Sigmoid colon (tissue), 7 donors: ENCODE data around the gene HLA-DMB. TPM values are rescaled to one million over a fixed set of nuclear protein-coding genes. Genes with fewer than 3 reads are reported as not detected.

ENCODE experiments used
- DNase-seq: peaks from one replicate; pipeline ENCODE4 v3.0.0-alpha.2; 2019
- H3K27ac ChIP-seq, 4 donors: fragments of 200-600 bp; sonication (generic); one replicate each; pipeline ENCODE4 v1.5.1; 2016 to 2019; ENCODE audit warnings: mild to moderate bottlenecking in 1 of 4
- H3K27me3 ChIP-seq, 3 donors: fragments of 200-600 bp; sonication (generic); one replicate each; pipeline ENCODE4 v1.5.1; 2019; ENCODE audit warnings: mild to moderate bottlenecking in 1 of 3
- H3K36me3 ChIP-seq, 4 donors: fragments of 200-600 bp; sonication (generic); one replicate each; pipeline ENCODE4 v1.5.1; 2016 to 2019
- H3K4me1 ChIP-seq, 4 donors: fragments of 200-600 bp; sonication (generic); one replicate each; pipeline ENCODE4 v1.5.1; 2017 to 2019
- H3K4me3 ChIP-seq, 4 donors: fragments of 200-600 bp; sonication (generic); one replicate each; pipeline ENCODE4 v1.5.1; 2017 to 2019; ENCODE audit warnings: mild to moderate bottlenecking in 2 of 4, moderate library complexity in 1 of 4
- H3K9me3 ChIP-seq, 4 donors: fragments of 200-600 bp in 3 of 4; sonication (generic) in 3 of 4; one replicate each; pipeline versions ENCODE4 v1.5.1 to v1.6.1; 2013 to 2019
- EP300 ChIP-seq, 4 donors: sonication (generic); formaldehyde crosslinking; IDR thresholded peaks; one replicate each; pipeline ENCODE4 v1.6.1; 2017; ENCODE audit warnings: antibody characterized with exemption in 4 of 4
- POLR2A ChIP-seq, 2 donors: fragments of 450-650 bp; IDR thresholded peaks; one replicate each; pipeline ENCODE4 v1.6.1; 2016; ENCODE audit warnings: antibody characterized with exemption in 2 of 2, mild to moderate bottlenecking in 2 of 2, moderate library complexity in 2 of 2
- POLR2AphosphoS5 ChIP-seq, 4 donors: sonication (generic); formaldehyde crosslinking; IDR thresholded peaks; one replicate each; pipeline ENCODE4 v1.6.1; 2017; ENCODE audit warnings: antibody characterized with exemption in 4 of 4
- WGBS, 2 donors: extraction: QIAGEN DNeasy Blood & Tissue Kit; methylation state at CpG; one replicate each; pipeline ENCODE4 v1.1.7; 2013; 5-methylcytosine and 5-hydroxymethylcytosine counted together
- intact Hi-C: fragments of 100-400 bp; cut with DNase I; formaldehyde crosslinking; loops from one replicate; pipeline ENCODE4 v1.15.1; 2023
- polyA plus RNA-seq, 3 donors: library from polyadenylated mRNA; stranded (reverse); fragments of 200-250 nt; gene quantifications; one replicate each; pipeline ENCODE4 v1.2.3, GENCODE V29; 2013
- total RNA-seq, 4 donors: library from RNA; depleted of rRNA; stranded (reverse); fragments of >200 nt; gene quantifications; one replicate each; pipeline ENCODE4 v1.1.0, GENCODE V29; 2016
- TF ChIP-seq, protein P1 (sequence below), 4 experiments: fragments of 450-650 bp in 3 of 4; fragments of 200-600 bp in 1 of 4; IDR thresholded peaks; one replicate each; pipeline ENCODE4 v1.5.1; 2016 to 2019; ENCODE audit warnings: antibody characterized with exemption in 4 of 4, mild to moderate bottlenecking in 3 of 4, moderate library complexity in 2 of 4
- donor health status: healthy with polysubstance abuse.
- donor health status: Bipolar disorder and iron deficiency.
- donor health status: healthy.

Gene HLA-DMB
- total and polyA plus RNA-seq, 7 donors: 10.2 to 108 (median 13.2) TPM

DNA sequence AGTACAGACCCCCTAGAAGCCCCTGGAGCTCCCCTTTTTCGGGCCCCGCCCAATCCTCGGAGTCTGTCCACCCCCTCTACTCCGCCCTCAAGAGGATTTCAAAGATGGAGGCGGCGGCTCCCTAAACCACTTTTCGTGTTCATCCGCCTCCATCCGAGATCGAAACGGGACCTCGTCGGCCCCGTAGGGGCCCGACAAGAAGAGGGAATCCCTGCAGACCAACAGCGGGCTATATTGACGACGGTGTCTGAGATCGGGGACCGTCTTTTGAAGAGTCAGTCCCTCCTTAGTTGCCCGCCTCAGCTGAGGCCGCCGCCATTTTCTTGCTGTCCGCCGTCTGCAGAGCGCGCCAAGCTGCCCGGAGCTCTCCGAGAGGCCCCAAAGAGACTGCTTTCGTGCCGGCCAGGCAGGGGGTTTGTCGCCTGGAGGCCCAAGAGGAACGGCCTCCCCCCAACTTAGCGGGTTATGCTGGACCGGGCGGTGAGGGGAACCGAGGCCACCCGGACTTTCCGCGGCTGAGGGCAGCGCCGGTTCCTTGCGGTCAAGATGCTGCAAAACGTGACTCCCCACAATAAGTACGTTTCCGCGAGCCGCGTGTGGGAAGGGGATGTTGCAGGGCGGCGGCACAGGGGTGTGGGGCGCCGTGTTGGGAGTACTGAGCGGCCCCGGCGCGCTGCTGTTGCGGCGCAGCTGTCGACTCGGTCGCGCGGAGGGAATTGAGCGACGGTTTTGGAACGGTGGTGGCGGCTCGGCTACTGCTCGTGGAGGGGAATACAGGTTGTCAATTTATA is 31.7 kb upstream of the HLA-DMB start:
- intact Hi-C loops: loop anchor here (5.0 kb wide), 1 partner anchor 445 kb away; the partner anchor contains the start of gene CUTA
- DNase-seq: peak; percentile 78
- WGBS, 2 donors: 0% methylated on average over 70 of the region's 70 CpGs

DNA sequence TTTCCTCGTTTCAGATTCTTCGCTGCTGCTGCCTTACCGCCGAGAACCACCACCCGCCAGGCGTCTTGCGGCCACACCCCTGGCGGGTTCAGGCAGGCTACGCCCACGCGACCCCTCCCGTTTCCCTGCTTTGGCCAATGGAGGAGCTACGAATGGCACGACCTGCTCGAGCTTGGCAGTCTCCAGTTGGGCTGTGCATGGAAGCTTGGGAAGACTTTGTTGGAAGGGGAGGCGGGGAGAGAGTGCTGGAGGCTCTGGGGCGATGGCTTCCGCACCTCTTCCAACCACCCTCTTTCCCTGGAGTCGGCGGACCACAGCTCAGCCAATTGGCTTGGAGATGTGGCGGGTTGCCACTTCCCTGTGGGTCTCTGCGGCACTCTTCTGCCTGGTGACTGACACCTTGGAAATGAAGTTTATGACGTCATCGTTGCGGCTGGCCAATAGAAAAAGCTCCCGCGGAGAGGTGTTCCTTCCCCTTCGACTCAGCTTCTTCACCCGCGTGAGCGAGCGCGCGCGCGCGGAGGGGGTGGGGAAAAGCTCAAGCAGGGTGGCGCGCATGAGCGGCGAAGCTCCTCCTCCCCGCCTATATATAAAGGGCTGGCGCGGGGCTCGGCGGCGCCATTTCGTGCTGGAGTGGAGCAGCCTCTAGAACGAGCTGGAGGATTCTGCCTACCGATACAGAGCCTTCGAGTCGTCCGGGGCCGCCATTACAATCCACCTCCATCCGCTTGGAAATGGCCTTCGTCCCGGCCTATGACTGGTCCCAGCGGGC is 30.9 kb upstream of the HLA-DMB start:
- H3K9me3 ChIP-seq: no peaks in the 10 kb centered on the region
- peak overlapping the region; percentile 98 to 99 (median 98) for H3K27ac ChIP-seq
- H3K27me3 ChIP-seq: no peaks in the 10 kb centered on the region
- H3K4me3 ChIP-seq: peak overlapping the region; percentile 71 to 87 (median 83)
- peak; percentile 100 for DNase-seq
- WGBS, 2 donors: 0% methylated on average over 58 of the region's 58 CpGs
- TF ChIP-seq, protein P1, sequence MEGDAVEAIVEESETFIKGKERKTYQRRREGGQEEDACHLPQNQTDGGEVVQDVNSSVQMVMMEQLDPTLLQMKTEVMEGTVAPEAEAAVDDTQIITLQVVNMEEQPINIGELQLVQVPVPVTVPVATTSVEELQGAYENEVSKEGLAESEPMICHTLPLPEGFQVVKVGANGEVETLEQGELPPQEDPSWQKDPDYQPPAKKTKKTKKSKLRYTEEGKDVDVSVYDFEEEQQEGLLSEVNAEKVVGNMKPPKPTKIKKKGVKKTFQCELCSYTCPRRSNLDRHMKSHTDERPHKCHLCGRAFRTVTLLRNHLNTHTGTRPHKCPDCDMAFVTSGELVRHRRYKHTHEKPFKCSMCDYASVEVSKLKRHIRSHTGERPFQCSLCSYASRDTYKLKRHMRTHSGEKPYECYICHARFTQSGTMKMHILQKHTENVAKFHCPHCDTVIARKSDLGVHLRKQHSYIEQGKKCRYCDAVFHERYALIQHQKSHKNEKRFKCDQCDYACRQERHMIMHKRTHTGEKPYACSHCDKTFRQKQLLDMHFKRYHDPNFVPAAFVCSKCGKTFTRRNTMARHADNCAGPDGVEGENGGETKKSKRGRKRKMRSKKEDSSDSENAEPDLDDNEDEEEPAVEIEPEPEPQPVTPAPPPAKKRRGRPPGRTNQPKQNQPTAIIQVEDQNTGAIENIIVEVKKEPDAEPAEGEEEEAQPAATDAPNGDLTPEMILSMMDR (IDR thresholded peaks at IDR 0.05): no peak
- peak; percentile 98 to 100 (median 100) for TF ChIP-seq POLR2AphosphoS5 (IDR thresholded peaks at IDR 0.05)
- TF ChIP-seq EP300 (IDR thresholded peaks at IDR 0.05): peak in 2 of 4 donors; percentile 48 to 82
- TF ChIP-seq POLR2A (IDR thresholded peaks at IDR 0.05): peak; percentile 99
- peaks cover 34 to 38% (median 36%) of the 10 kb centered on the region in 4 donors for H3K36me3 ChIP-seq
- peaks cover 0 to 41% (median 35%) of the 10 kb centered on the region in 4 donors for H3K4me1 ChIP-seq
- intact Hi-C loops: loop anchor here (5.0 kb wide), 1 partner anchor 446 kb away; the partner anchor contains the start of gene CUTA

More for the DNA sequence above, 31.7 kb upstream of the HLA-DMB start:
- Histone ChIP-seq H3K9me3 (no peaks in the 10 kb centered on the region), H3K4me3 (peak overlapping the region; percentile 68 to 84 (median 82)), H3K36me3 (peaks cover 42 to 45% (median 44%) of the 10 kb centered on the region in 4 donors), H3K4me1 (peaks cover 0 to 41% (median 35%) of the 10 kb centered on the region in 4 donors), H3K27ac (peak overlapping the region; percentile 98 to 99 (median 98)), H3K27me3 (no peaks in the 10 kb centered on the region)
- TF ChIP-seq POLR2AphosphoS5 (IDR thresholded peaks at IDR 0.05) (peak in 2 of 4 donors; percentile 23 to 35), EP300 (IDR thresholded peaks at IDR 0.05) (no peak)

DNA sequence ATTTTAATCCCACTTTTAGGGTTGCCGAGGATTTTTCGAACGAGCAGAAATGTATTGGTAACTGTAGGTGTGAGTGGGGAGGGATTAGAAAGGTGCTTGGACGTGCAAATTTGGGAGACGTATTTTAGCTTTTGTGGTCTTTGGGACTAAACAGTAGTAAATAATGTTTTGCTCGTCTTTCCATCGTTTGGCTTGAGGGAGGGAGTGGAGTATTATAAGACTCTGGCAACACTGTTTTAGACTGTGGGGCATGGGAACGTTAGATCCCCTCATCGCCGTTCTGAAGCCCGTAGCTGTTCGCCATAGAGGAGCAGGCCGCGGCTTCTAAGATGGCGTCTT is 30.4 kb upstream of the HLA-DMB start:
- H3K4me1 ChIP-seq: peaks cover 0 to 41% (median 34%) of the 10 kb centered on the region in 4 donors
- no peak for DNase-seq
- peak overlapping the region; percentile 70 to 87 (median 78) for H3K4me3 ChIP-seq
- no peaks in the 10 kb centered on the region for H3K9me3 ChIP-seq
- TF ChIP-seq, protein P1 (IDR thresholded peaks at IDR 0.05): no peak
- TF ChIP-seq EP300 (IDR thresholded peaks at IDR 0.05) (no peak), POLR2A (IDR thresholded peaks at IDR 0.05) (no peak), POLR2AphosphoS5 (IDR thresholded peaks at IDR 0.05) (no peak)
- intact Hi-C loops: loop anchor here (5.0 kb wide), 1 partner anchor 446 kb away; the partner anchor contains the start of gene CUTA
- peaks cover 29 to 32% (median 31%) of the 10 kb centered on the region in 4 donors for H3K36me3 ChIP-seq
- 0% methylated on average over 15 of the region's 15 CpGs for WGBS, 2 donors
- no peaks in the 10 kb centered on the region for H3K27me3 ChIP-seq
- H3K27ac ChIP-seq: peak overlapping the region; percentile 98 to 99 (median 98)

DNA sequence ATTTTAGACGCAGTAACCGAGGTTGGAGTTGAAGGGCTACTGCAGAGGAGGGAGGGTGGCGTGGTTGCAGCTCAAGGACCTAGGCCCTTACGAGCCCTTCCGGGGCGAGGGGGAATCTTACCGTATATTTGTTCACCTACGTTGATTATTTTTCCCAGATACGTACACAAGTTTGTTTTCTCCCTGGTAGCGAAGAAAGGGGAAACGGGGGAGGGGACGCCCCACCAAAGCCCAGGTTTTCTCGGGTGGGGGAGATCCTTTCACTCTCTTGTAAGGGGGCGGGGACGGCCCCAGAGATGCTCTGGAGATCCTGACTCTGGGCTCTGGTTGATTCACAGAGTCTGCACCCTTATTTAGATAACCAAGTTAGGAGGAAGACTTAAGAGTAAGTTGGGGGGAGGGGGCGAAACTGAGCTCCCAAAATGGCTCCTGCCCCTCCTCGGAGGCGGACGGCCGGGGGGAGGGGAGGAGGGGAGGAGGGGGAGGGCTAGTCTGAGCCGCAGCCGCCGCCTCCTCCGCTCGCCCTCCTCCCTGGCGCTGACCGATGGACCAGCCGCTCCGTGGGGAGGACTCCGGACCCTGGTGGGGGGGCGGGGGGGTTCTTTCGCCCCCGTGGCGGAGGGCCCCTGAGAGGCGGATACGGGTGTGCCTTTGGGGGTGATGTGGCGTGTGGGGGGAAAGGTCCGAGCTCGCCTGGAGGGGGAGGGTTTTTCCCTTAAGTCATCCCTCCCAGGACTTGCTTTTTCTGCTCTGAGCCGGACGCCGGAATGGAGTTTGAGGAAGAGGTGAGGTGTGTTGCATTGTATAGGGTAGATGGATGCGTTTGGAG is 29.8 kb upstream of the HLA-DMB start:
- 1% methylated on average over 43 of the region's 43 CpGs for WGBS, 2 donors
- Histone ChIP-seq H3K4me3 (peak overlapping the region; percentile 70 to 87 (median 78)), H3K4me1 (peaks cover 0 to 38% (median 34%) of the 10 kb centered on the region in 4 donors), H3K9me3 (no peaks in the 10 kb centered on the region), H3K27ac (peak overlapping the region; percentile 98 to 99 (median 98)), H3K36me3 (peaks cover 23 to 26% (median 26%) of the 10 kb centered on the region in 4 donors), H3K27me3 (no peaks in the 10 kb centered on the region)
- intact Hi-C loops: loop anchor here (5.0 kb wide), 1 partner anchor 447 kb away; the partner anchor contains the start of gene CUTA
- peak; percentile 96 for DNase-seq
- peak; percentile 17 to 46 for TF ChIP-seq POLR2A (IDR thresholded peaks at IDR 0.05)
- peak; percentile 21 to 73 (median 52) for TF ChIP-seq POLR2AphosphoS5 (IDR thresholded peaks at IDR 0.05)
- TF ChIP-seq EP300 (IDR thresholded peaks at IDR 0.05): peak in 2 of 4 donors; percentile 6 to 12
- TF ChIP-seq, protein P1 (IDR thresholded peaks at IDR 0.05): no peak
